Panc1 (cell line): ENCODE measurements around the gene GLIS1. TPM values are rescaled to one million over a fixed set of nuclear protein-coding genes. Genes with fewer than 3 reads are reported as not detected.

Source experiments
- ATAC-seq: fragments of 200-7000 bp; cut with Tn5 transposase; 2 replicates; pipeline ENCODE4 v1.9.1; 2020; ENCODE audit warnings: mild to moderate bottlenecking, moderate library complexity
- BruUV-seq: library from RNA; stranded (reverse); fragments of 400-500 nt; replicated peaks from 2 replicates; lab custom pipeline; 2021; lab: Mats Ljungman, UMichigan
- CTCF ChIA-PET: fragments of 300-600 bp; sonication (Branson Sonifier 250); formaldehyde crosslinking; loops from one replicate; lab custom pipeline; 2022; ENCODE audit warnings: antibody characterized with exemption; lab: Charles Lee
- POLR2A ChIA-PET: fragments of 300-600 bp; sonication (Branson Sonifier 250); formaldehyde crosslinking; loops from one replicate; lab custom pipeline; 2022; ENCODE audit warnings: antibody characterized with exemption; lab: Charles Lee
- DNase-seq: peaks from one replicate; pipeline ENCODE4 v3.0.0-alpha.2; 2010; ENCODE audit warnings: low read depth, low spot score
- H3K27ac ChIP-seq: 2 replicates; pipeline ENCODE4 v1.5.1; 2011; ENCODE audit warnings: mild to moderate bottlenecking, low read length, inconsistent platforms
- H3K27me3 ChIP-seq: fragments of 200-500 bp; sonication (Bioruptor generic); 2 replicates; pipeline ENCODE4 v1.6.0; 2014; ENCODE audit warnings: low read length, inconsistent platforms; ENCODE audit not compliant: control insufficient read depth, insufficient read depth
- H3K36me3 ChIP-seq: fragments of 200-500 bp; sonication (Bioruptor generic); 2 replicates; pipeline ENCODE4 v1.5.1; 2014; ENCODE audit warnings: inconsistent platforms, mild to moderate bottlenecking, low read length, moderate library complexity; ENCODE audit not compliant: control insufficient read depth, insufficient read depth
- H3K4me1 ChIP-seq: 2 replicates; pipeline ENCODE4 v1.5.1; 2011; ENCODE audit warnings: inconsistent platforms, mild to moderate bottlenecking, low read length, moderate library complexity; ENCODE audit not compliant: control insufficient read depth, insufficient read depth
- H3K4me3 ChIP-seq, 2 experiments: 2 replicates each; pipeline ENCODE4 v1.5.1; 2011 to 2012; ENCODE audit warnings: low read depth in 2 of 2, low read length in 2 of 2, mild to moderate bottlenecking in 2 of 2, inconsistent platforms in 1 of 2, moderate library complexity in 1 of 2
- H3K9me3 ChIP-seq: fragments of 200-500 bp; sonication (Bioruptor generic); 2 replicates; pipeline ENCODE4 v1.5.1; 2014; ENCODE audit warnings: low read depth, mild to moderate bottlenecking, inconsistent platforms, low read length, moderate library complexity; ENCODE audit not compliant: control insufficient read depth, insufficient read depth
- CTCF ChIP-seq: fragments of 450-650 bp; IDR thresholded peaks from 2 replicates; pipeline ENCODE4 v1.5.1; 2017; ENCODE audit warnings: mild to moderate bottlenecking
- POLR2AphosphoS5 ChIP-seq: IDR thresholded peaks from 2 replicates; pipeline ENCODE4 v1.6.1; 2012; ENCODE audit warnings: mild to moderate bottlenecking, low read depth, low read length, moderate library complexity
- REST ChIP-seq, 2 experiments: IDR thresholded peaks; 2 replicates each; pipeline ENCODE4 v1.6.1; 2011 to 2012; ENCODE audit warnings: low read depth in 2 of 2, control low read depth in 1 of 2, low read length in 1 of 2, mild to moderate bottlenecking in 1 of 2, moderate library complexity in 1 of 2; ENCODE audit not compliant: insufficient read depth in 1 of 2
- SIN3A ChIP-seq: IDR thresholded peaks from 2 replicates; pipeline ENCODE4 v1.6.1; 2012; ENCODE audit warnings: low read depth, mild to moderate bottlenecking, low read length, moderate library complexity, borderline replicate concordance; ENCODE audit not compliant: insufficient read depth
- TCF7L2 ChIP-seq: IDR thresholded peaks from 2 replicates; pipeline ENCODE4 v1.6.1; 2011; ENCODE audit warnings: mild to moderate bottlenecking, low read depth, low read length, inconsistent platforms
- in situ Hi-C: cut with HindIII; loops from 2 replicates; pipeline ENCODE4 v1.10.0; 2016; ENCODE audit warnings: low sequenced_read_pairs, low pct_unique_long_range_greater_than_20kb
- intact Hi-C: fragments of 100-400 bp; cut with micrococcal nuclease; formaldehyde crosslinking; loops from one replicate; pipeline ENCODE4 v1.10.0; 2022; ENCODE audit not compliant: unreplicated experiment
- total RNA-seq: library from RNA; stranded (reverse); gene quantifications from one replicate; pipeline ENCODE4 v1.2.1, GENCODE V29; 2021; ENCODE audit not compliant: unreplicated experiment

GLIS1 gene
- total RNA-seq, 1 experiment from 2014 or later, result 0.28 TPM

- POLR2A ChIA-PET, result no interaction called here
- no peak overlapping the region for H3K4me3 ChIP-seq
- H3K27ac ChIP-seq, result no peak overlapping the region
These were observed 6.0 kb downstream of the GLIS1 start for GRCh38 chr1:53732912-53733317.

GRCh38 chr1:53732409-53732808 lies 6.6 kb downstream of the GLIS1 start:
- no peak overlapping the region for H3K27ac ChIP-seq
- TF ChIP-seq CTCF, result no peak
- no peak for TF ChIP-seq SIN3A
- no peak for TF ChIP-seq POLR2AphosphoS5
- TF ChIP-seq TCF7L2, result no peak
- no peak for TF ChIP-seq REST (IDR thresholded peaks at IDR 0.05; ENCODE audit: insufficient read depth in 1 of 2, low read depth in 2 of 2, low read length in 1 of 2)
- CTCF ChIA-PET, result no interaction called here
- H3K4me3 ChIP-seq, result no peak overlapping the region
- DNase-seq (no peak), ATAC-seq (no peak)
- intact Hi-C loops (no loop called here), in situ Hi-C loops (no loop called here)
- no TSS peak for BruUV-seq
- peaks cover 10% of the 10 kb centered on the region for H3K27me3 ChIP-seq
- peaks cover 2% of the 10 kb centered on the region; the same call in 1 of the 2 replicates for H3K4me1 ChIP-seq
- no peaks in the 10 kb centered on the region for H3K9me3 ChIP-seq
- H3K36me3 ChIP-seq, result no peaks in the 10 kb centered on the region
- POLR2A ChIA-PET, result no interaction called here

More at GRCh38 chr1:53732912-53733317, 6.0 kb downstream of the GLIS1 start:
- BruUV-seq, result no TSS peak
- DNase-seq (no peak), ATAC-seq (no peak)
- in situ Hi-C loops, result no loop called here
- CTCF ChIA-PET, result interaction anchor here (0.6 kb wide), 1 partner anchor 82 kb away, joined by 10 read pairs; no protein-coding TSS in a partner anchor
- no peaks in the 10 kb centered on the region for H3K36me3 ChIP-seq
- H3K4me1 ChIP-seq, result peaks cover 3% of the 10 kb centered on the region; the same call in 1 of the 2 replicates
- intact Hi-C loops, result no loop called here
- peaks cover 11% of the 10 kb centered on the region for H3K27me3 ChIP-seq
- no peaks in the 10 kb centered on the region for H3K9me3 ChIP-seq
- TF ChIP-seq REST (IDR thresholded peaks at IDR 0.05; ENCODE audit: insufficient read depth in 1 of 2, low read depth in 2 of 2, low read length in 1 of 2) (no peak), SIN3A (no peak), POLR2AphosphoS5 (no peak), CTCF (no peak), TCF7L2 (no peak)
